Left renal pelvis (tissue), 4 donors: ENCODE measurements around the gene ZAR1. TPM values are rescaled to one million over a fixed set of nuclear protein-coding genes. Genes with fewer than 3 reads are reported as not detected.

Experiments used
- DNase-seq, 4 donors: peaks; one replicate each; pipeline ENCODE4 v3.0.0-alpha.2; 2013; ENCODE audit warnings: low read depth in 4 of 4, low spot score in 3 of 4
- polyA plus RNA-seq, 4 donors: library from polyadenylated mRNA; unstranded; fragments of 120-200 nt; gene quantifications; one replicate each; pipeline ENCODE4 v1.2.1, GENCODE V29; 2013; ENCODE audit not compliant: insufficient read length in 4 of 4

ZAR1 gene
- polyA plus RNA-seq, 4 donors = 0.15 TPM; not detected in 3

- DNase-seq = no peak
These were observed 405 bp upstream of the ZAR1 start for GRCh38 chr4:48489683-48490011.

GRCh38 chr4:48490680-48491513 lies 845 bp downstream of the ZAR1 start:
- no peak for DNase-seq

- DNase-seq = no peak
These were observed 1.6 kb downstream of the ZAR1 start for GRCh38 chr4:48491514-48492176.

- DNase-seq = no peak
These were observed 3.5 kb downstream of the ZAR1 start for GRCh38 chr4:48493452-48494100.

- no peak for DNase-seq
These were observed 5.9 kb downstream of the ZAR1 start for GRCh38 chr4:48495941-48496340.

GRCh38 chr4:48498895-48499294 lies 8.8 kb downstream of the ZAR1 start:
- DNase-seq = no peak

GRCh38 chr4:48499551-48500066 lies 9.6 kb downstream of the ZAR1 start:
- no peak for DNase-seq

GRCh38 chr4:48503233-48504025 lies 13.4 kb downstream of the ZAR1 start:
- DNase-seq = no peak

- DNase-seq = no peak
These were observed 13.9 kb downstream of the ZAR1 start for GRCh38 chr4:48504026-48504330.

- no peak for DNase-seq
These were observed 14.3 kb downstream of the ZAR1 start for GRCh38 chr4:48504352-48504751.

- DNase-seq = no peak
These were observed 16.7 kb downstream of the ZAR1 start for GRCh38 chr4:48506716-48507115.

- no peak for DNase-seq
These were observed 19.5 kb downstream of the ZAR1 start for GRCh38 chr4:48509543-48509942.

GRCh38 chr4:48518143-48518542 lies 28.1 kb downstream of the ZAR1 start:
- DNase-seq = no peak

GRCh38 chr4:48526406-48526805 lies 36.4 kb downstream of the ZAR1 start:
- no peak for DNase-seq

GRCh38 chr4:48538358-48538757 lies 48.3 kb downstream of the ZAR1 start:
- no peak for DNase-seq

GRCh38 chr4:48539597-48539996 lies 49.5 kb downstream of the ZAR1 start:
- no peak for DNase-seq

GRCh38 chr4:48542888-48543287 lies 52.8 kb downstream of the ZAR1 start:
- DNase-seq = no peak

- DNase-seq = no peak
These were observed 53.7 kb downstream of the ZAR1 start for GRCh38 chr4:48543796-48544195.
